Stimulated activated CD4-positive, alpha-beta T cell treated with anti-CD3 and anti-CD28 coated beads, TNF-alpha, amount 100 ng/mL, for 4 hours (primary cell): ENCODE measurements around the gene ERVFRD-1.

Source experiments
- DNase-seq, 3 experiments: peaks; one replicate each; pipeline ENCODE4 v3.0.0-alpha.2; 2020; ENCODE audit warnings: low read depth in 3 of 3

ERVFRD-1 gene, protein sequence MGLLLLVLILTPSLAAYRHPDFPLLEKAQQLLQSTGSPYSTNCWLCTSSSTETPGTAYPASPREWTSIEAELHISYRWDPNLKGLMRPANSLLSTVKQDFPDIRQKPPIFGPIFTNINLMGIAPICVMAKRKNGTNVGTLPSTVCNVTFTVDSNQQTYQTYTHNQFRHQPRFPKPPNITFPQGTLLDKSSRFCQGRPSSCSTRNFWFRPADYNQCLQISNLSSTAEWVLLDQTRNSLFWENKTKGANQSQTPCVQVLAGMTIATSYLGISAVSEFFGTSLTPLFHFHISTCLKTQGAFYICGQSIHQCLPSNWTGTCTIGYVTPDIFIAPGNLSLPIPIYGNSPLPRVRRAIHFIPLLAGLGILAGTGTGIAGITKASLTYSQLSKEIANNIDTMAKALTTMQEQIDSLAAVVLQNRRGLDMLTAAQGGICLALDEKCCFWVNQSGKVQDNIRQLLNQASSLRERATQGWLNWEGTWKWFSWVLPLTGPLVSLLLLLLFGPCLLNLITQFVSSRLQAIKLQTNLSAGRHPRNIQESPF

DNA sequence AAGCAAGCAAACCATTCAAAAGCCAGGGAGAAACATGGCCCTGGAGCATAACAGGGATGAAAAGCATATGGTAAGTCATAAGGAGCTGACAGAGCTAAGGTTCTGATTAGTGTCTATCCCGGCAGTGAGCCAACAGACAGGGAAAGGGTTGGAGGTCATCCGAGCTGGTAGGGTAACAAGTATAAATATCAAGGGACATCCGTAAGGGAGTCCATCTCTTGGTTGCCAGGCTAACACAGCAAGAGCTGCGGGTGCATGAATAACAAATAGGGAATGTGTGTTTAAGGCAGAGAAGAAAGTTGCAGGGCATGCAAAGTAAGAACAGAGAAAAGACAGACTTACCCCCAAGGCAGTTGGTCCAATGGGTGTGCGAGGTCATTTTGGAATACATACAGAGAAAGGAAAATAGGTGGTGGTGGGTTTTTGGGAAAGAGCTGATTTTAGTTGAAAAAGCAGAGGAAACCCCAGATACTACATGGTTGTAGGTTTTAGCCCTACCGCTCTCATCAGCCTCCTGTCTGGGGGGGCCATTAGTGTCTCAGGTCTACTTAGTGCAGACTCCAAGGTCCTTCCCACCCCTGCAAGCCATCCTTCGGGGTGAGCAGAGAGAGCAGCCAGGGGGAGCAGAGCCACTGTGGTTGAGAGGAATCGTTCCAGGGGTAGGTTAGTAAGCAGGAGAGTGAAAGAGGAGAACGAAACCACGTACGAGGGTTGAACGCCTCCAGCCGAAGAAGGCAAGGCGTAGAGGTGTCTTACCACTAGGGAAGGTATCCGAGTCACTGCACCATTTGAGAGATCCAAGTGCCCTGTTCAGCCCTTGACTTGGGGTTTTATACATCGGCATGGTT lies at the start of gene ERVFRD-1:
ERVFRD-1 (minus strand) TSS at position 805 of the 848 bp plus-strand sequence. CDS start 6,415 bp downstream, outside the sequence.
- DNase-seq = no peak

DNA sequence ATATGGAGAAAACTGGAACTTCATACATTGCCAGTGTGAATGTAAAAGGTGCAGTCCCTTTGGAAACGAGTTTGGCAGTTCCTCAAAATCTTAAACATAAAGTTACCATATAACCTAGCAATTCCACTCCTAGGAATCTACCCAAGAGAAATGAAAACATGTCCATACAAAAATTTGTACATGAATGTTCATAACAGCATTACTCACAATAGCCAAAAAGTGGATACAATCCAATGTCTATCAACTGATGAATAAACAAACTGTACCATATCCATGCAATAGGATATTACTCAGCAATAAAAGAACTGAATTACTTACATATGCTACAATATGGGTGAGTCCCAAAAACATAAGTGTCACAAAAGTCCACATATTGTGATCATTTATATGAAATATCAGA lies 48.7 kb upstream of the ERVFRD-1 start:
- DNase-seq = no peak

DNA sequence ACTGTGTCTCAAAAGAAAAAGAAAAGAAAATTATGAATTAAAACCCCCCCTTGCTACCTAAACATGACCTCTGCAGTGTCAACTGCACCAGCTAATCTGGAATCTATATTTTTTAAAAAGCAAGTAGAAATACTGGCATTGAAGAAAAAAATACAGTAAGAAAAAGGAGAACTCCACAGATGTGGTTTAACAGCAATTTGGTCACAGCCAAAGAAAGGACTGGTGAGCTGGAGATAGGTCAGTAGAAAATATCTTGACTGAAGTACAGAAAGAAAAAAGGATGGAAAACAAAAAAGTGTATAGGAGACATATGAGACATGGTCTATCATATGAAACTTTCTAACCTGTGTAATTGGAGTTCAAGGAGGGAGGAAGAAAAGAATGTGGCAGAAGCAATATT lies 44.1 kb upstream of the ERVFRD-1 start:
- no peak for DNase-seq

DNA sequence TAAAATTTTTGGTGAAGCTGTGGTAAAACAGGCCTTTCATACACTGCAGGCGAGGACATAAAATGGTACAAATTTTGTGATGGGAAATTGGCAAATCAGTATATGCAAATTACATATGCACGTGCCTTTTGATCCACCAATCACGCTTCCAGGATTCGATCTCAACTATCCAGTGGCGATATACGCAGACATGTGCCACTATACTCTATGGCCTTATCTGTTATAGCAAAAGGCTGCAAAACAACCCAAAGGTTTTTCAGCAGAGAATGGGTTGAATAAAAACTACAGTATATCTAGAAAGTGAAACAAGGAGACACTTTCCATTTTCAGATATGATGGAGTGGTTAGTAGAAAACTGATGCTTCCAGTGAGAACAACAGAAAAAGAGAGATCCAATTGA lies 41.9 kb upstream of the ERVFRD-1 start:
- no peak for DNase-seq

DNA sequence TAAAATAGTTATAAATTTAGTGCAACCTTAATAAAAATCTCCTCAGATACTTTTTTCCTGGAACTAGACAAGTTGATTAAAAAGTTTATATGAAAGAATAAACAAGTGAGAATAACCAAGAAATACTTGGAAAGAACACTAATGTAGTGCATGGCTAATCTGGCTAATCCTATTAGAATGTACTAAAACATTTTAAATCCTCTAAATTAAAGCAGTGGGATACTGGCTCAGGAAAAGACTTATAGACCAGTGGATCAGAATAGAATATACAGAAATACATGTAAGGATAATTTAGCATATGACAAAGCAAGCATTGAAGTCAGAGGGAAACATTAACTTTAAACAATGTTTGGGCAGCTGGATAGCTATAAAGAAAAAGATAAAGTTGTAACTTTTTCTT lies 41.1 kb upstream of the ERVFRD-1 start:
- no peak for DNase-seq

DNA sequence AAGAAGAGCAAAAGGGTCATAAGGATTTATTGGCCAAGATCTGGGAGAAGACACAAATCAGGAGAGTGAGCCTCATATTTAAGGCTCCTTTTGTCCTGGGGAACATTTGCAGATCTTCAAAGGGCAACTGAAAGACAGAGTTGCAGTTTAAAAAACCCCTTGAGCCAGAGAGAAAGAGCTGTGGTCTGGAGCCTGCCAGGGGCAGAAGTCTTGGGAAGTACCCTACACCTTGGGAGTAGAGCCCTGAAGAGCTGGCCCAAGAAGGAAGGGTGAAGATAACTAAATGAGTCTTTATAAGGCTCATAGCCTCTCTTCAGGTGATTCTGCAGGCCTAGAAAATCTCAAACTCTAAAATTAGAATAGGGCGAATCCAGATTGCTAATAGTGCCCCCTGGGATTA lies 40.0 kb upstream of the ERVFRD-1 start:
- no peak for DNase-seq

DNA sequence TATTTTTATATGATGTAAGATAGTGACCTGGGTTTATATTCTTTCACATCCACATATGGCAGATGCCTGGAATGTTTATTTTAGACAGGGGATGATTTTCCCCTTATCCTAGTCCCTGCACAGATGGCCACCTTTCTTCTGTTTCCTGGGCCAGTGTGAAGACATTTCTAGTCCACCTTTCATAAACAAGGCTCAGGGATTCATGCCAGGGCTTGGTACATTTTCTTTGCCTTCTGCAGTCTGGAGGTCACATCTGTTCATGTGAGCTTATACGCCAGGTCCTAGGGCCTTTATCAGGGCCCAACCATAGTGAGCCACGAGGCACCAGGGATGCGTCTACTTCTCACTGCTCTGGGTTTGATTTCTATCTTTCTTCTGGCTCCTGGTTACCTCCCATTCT lies 38.0 kb upstream of the ERVFRD-1 start:
- DNase-seq = no peak

DNA sequence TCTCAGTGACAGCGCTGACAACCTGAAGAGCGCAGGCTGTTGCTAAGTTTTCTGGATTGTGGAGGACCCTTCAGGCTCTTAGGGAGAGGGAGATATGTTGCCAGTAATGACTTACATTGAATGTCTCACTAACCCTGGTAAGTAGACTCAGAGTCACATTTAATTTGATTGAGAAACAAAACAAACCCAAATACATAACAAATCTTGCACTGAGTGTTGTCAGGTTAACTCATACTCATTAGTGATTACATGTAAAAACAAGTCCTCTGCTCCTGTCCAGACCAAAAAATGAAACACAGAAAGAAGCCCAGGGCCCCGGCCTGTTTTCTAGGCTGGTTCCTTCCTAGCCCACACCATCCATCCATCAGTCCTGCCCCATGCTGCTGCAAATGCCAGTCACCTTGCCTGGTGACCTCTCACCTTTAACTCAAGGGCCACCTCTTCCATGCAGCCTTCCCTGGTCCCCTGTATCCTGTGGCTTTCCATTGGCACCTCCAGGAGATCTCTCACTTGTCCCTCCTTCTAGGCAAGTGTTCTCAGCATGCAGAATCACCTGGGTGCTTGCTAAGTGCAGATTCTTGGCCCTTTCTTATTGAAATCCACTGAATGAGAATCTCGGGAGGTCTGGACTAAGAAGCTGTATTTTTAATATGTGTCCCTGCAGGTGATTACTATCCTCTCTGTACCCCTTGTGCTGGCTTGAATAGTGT lies 34.7 kb upstream of the ERVFRD-1 start:
- no peak for DNase-seq

DNA sequence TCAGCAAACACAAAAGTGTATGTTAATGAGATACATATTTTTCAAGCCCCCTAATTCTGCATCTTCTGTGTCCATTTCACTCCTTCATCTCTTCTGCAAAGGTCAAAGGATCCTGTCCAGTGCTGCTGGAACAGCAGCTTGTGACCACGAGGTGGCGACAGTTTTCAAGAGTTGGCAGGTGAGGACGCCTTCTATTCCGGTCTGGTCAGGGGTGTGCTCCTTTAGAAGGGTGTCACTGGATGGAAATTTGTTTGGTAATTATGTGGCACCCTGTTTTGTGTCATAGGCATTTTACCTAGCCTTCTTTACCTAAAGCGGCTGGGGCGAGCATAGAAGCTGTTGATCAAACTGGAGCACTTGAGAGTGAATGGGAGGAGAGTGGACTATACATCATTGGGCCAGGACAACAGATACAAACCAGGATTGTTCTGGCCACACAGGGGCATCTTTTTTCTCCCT lies 32.9 kb upstream of the ERVFRD-1 start:
- peak; percentile 56 to 57 (median 56) for DNase-seq

DNA sequence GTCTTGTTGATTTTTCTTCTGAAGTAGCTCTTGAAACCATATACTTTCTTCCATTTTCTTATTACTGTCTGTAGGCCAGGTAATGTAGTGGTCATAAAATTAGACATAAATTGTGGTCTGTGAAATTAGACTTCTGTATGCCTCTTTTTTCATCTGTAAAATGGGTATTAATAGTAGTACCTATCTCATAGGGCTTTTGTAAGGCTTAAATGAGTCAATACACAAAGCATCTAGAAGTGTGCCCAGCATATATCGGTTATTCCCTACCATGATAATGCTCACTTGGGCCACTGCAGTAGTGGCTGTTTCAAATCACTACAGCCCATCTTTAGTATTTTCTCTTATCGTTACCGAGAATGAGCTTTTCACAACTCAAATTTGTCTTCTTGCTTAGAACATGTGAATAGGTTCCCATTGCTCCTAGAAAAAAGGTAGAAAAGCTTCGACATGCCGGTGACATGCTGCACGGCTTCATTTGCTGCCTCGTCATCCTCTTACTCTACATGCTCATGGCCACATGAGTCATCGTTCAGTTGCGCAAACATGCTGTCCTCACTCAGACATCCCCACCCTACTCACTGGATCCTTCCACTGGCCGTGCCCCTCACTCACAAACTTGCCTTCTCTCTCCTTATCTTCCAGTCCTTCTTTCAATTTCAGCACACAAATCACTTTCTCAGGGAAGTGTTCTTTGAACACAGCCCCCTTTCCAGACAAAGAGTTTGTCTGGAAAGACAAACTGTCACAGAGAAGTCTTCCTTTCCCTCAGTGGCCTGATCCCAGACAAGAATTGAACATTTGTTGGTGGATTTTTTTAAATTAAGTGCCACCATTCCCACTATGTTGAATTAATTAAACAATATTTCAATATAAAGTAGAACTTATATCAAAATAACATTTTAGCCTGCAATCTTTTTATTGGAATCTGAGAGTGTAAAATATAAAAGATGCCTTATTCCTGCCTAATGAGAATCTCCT lies 32.2 kb upstream of the ERVFRD-1 start:
- DNase-seq = no peak

DNA sequence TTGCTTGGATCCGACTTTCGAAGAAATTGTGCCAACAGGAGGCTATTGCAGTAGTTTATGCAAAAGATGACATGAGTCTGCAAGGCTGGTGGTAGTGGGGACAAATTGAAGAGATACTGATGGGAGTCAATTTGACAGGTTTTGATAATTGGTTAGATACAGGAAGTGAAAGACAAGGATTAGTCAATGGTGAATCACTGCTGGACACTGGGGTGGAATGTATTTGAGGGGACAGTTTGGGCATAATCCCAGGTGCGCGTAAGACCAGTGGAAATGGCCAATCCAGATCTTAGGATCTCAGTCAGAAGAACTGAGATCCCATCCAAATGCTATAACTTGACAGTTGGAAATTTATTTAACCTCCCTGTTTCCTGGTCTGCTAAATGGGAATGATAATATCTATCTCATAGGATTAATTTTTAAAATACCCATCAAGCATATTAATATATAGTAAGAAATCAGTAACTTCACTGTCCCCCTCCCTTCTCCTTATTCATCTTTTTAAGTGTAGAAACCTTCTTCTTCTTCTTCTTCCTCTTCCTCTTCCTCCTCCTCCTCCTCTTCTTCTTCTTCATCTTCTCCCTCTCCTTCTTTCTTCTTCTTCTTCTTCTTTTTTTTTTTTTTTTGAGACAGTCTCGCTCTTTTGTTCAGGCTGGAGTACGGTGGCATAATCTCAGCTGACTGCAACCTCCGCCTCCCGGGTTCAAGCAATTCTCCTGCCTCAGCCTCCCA lies 30.9 kb upstream of the ERVFRD-1 start:
- no peak for DNase-seq

DNA sequence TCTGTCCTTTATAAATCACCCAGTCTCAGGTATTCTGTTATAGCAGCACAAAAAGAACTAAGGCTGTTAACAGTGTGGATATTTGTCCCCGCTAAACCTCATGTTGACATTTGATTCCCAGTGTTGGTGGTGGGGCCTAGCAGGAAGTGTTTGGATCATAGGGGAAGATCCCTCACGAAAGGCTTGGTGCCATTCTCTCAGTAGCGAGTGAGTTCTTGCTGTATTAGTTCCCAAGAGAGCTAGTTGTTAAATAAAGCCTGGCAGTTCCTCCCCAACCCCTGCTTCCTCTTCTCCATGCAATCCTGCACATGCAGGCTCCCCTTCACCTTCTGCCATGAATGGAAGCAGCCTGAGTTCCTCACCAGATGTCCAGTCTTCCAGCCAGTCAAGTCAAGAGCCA lies 29.8 kb upstream of the ERVFRD-1 start:
- no peak for DNase-seq

DNA sequence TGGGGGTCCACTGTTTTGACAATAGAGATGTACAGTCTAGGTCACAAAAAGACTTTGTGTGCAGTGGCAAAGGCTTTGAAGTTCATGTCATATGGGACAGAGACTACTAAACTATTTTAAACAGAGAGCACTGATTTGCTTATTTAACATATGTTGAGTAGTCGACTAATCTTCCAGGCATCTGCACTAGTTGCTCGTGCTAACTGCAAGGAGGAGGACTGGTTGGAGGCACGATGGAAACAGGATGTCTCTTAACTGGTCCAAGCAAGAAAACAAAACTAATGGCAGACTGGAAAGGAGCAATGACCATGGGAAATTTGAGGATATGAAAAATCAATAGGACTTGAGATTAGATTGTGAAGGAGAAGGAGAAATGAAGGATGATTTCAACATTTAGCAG lies 28.5 kb upstream of the ERVFRD-1 start:
- DNase-seq = no peak

DNA sequence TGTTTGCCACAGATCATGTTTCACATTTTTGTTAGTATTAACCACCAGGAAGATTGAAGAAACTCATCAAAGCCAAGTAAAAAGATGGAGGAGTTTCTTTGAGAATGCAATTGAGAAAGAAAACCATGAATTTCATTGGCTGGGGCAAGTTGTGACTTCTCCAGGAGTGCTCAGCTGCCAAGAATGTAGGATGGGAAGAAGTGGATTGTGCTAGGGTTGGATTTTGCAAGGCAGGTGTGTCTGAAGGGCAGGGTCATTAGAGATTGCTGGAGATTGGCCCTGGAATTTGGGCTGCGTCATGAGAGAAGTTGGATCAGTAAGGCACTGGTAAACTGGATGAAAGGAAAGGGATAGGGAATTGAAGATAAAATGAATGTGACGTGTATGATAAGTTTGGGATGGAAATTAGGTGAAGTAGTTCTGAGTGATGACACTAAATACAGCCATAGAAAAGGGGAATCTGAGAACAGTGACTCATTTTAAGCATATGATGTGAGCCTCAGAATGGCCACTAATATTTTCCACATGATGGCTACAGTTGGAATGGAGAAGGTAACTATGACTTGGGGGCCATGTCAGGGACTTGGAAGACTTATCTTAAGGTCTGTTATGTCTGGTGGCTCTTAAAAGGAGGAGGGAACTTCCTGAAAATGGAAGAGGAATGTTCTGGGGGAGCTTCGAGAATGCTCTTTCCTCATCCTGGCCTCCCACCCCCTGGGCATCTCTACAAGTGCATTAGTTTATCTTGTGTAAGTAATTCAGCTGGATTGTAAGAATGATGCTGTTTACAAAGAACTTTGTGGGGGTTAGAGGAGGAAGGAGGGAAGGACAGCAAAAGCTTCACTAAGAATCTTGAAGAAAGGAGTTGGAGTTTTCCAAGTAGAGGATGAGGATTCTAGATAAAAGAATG lies 27.8 kb upstream of the ERVFRD-1 start:
- DNase-seq = no peak

DNA sequence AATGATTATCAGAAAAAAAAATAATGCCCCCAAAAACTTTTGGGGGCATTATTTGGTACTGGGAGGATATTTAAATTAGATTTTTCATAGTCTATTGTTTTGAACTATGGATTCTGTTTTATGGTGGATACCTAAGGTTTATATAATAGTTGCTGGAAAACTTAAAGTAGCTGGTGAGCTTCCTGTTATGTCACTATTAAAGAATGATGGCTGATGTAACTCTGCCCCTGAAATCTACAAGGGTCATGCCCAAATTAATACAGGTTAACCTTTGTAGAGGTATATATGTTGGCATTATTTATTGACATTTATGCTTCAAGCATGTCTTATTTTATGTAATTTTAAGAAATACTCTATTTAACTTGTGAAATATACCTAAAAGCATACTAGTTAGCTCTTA lies 25.3 kb upstream of the ERVFRD-1 start:
- DNase-seq = no peak

DNA sequence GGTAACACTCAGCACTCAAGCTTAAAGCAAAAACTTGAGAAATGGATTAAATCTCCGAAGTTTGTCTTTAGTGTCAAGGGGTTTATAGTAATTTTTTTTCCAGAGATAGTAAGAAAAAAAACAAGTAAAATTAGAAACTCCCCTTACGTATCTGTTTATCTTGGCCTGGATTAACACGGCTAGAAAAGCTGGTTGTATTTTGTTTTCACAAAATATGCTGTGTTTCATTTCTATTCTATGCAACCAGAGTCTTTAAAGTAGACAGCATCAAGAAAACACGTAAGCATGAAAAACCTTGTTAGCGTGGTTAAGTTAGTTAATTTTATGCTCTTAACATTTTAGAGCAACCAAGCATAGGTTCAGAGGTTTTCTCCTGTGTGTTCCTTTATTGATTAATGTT lies 21.8 kb upstream of the ERVFRD-1 start:
- DNase-seq = no peak

DNA sequence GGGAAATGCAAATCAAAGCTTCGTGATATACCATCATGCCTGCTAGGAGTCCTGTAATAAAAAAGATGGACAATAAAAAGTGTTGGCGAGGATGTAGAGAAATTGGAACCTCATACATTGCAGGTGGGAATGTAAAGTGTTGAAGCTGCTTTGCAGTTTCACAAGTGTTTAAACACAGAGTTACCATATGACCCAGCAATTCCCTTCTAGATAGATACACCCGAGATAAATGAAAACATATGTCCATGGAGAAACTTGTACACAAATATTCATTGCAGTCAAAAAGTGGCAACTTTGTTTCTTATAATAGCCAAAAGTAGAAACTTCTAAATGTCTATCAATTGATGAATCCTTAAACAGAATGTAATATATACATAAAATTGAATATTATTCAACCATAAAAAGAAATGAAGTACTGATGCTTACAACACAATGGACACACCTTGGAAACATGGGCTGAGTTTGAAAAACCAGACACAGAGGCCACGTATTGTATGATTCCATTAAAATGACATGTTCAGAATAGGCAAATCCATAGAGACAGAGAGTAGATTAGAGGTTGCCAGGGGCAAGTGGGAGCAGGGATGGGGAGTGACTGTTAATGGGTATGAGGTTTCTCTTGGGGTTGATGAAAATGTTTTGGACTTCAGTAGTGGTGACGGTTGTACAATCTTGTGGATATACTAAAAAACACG lies 20.8 kb upstream of the ERVFRD-1 start:
- DNase-seq = no peak

DNA sequence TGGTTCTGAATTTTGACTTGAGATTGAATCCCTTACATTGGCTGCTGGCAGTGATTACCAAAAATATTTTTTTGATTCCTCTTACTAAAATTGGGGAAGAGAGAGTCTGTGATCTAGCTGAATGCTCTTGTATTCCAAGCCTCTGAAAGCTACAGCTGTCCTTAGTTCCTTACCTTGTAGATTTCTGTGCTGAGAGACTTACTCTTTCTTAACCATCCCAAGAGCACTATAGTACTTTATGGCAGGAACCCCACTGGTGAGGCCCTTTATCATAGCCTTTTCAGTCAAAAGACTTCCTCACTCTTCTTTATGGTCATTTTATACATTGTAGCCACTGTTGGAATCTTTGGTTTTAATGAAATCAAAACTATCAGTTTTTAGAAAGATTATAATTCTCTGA lies 19.1 kb upstream of the ERVFRD-1 start:
- no peak for DNase-seq
